ENCODE measurements around the gene RPRD2. TPM values are rescaled to one million over a fixed set of nuclear protein-coding genes. Genes with fewer than 3 reads are reported as not detected.

The RPRD2 gene
- total RNA-seq, 1 experiment from 2014 or later: 26.7 TPM

DNA sequence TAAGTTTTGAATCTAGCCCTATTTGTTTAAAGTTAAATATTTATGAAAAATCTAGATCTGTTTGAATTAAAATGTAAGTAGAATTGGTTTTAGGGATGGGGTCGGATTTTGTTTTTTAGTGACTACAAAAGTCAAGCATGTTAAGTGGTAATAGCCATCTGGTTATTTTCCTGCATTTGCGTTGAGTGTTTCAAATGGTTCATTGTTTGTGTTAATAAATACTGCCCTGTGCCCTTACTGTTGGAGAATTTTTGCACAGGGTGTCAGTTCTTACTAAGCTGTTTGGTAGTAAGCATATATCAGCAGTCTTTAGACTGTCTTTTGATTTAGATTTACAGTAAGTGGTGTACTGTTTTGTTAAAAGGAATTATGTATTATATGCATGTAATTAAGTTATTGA, 77.2 kb downstream of the RPRD2 start:
- POLR2A ChIA-PET: no interaction called here
- no peak overlapping the region for H3K27ac ChIP-seq (ENCODE audit: low read depth, low read length)
- H3K9me3 ChIP-seq (ENCODE audit: control insufficient read depth in 1 of 2, insufficient read depth in 1 of 2, low read depth in 1 of 2, low read length in 2 of 2): no peaks in the 10 kb centered on the region
- no peak overlapping the region for H3K9ac ChIP-seq (ENCODE audit: low read length)
- H3K9me2 ChIP-seq (ENCODE audit: insufficient read depth): no peaks in the 10 kb centered on the region
- H4K20me1 ChIP-seq (ENCODE audit: insufficient read depth): 0 out of 2 replicates have a peak, but pooled peaks cover 4% of the 10 kb centered on the region
- CTCF ChIA-PET: interaction anchor here (0.9 kb wide), 1 partner anchor 91 kb away, joined by 3 read pairs; no protein-coding TSS in a partner anchor
- DNase-seq (ENCODE audit: low read depth, low spot score) (no peak), ATAC-seq (no peak)
- H3K36me3 ChIP-seq (ENCODE audit: control insufficient read depth in 1 of 2, insufficient read depth in 2 of 2, low read length in 2 of 2): peaks cover 8 to 9% of the 10 kb centered on the region in 2 experiments; a peak in 2 of 4 replicates
- H3K79me2 ChIP-seq (ENCODE audit: insufficient read depth, low read length): 0 out of 2 replicates have a peak, but pooled peaks cover 5% of the 10 kb centered on the region
- H3K27me3 ChIP-seq (ENCODE audit: insufficient read depth, low read length): no peaks in the 10 kb centered on the region
- TF ChIP-seq CEBPB (IDR thresholded peaks at IDR 0.05; ENCODE audit: low read depth): no peak
- TF ChIP-seq CBX3 (IDR thresholded peaks at IDR 0.05; ENCODE audit: low read depth): no peak
- TF ChIP-seq SIN3A (IDR thresholded peaks at IDR 0.05; ENCODE audit: low read depth): no peak
- TF ChIP-seq, protein P1, sequence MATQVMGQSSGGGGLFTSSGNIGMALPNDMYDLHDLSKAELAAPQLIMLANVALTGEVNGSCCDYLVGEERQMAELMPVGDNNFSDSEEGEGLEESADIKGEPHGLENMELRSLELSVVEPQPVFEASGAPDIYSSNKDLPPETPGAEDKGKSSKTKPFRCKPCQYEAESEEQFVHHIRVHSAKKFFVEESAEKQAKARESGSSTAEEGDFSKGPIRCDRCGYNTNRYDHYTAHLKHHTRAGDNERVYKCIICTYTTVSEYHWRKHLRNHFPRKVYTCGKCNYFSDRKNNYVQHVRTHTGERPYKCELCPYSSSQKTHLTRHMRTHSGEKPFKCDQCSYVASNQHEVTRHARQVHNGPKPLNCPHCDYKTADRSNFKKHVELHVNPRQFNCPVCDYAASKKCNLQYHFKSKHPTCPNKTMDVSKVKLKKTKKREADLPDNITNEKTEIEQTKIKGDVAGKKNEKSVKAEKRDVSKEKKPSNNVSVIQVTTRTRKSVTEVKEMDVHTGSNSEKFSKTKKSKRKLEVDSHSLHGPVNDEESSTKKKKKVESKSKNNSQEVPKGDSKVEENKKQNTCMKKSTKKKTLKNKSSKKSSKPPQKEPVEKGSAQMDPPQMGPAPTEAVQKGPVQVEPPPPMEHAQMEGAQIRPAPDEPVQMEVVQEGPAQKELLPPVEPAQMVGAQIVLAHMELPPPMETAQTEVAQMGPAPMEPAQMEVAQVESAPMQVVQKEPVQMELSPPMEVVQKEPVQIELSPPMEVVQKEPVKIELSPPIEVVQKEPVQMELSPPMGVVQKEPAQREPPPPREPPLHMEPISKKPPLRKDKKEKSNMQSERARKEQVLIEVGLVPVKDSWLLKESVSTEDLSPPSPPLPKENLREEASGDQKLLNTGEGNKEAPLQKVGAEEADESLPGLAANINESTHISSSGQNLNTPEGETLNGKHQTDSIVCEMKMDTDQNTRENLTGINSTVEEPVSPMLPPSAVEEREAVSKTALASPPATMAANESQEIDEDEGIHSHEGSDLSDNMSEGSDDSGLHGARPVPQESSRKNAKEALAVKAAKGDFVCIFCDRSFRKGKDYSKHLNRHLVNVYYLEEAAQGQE (IDR thresholded peaks at IDR 0.05; ENCODE audit: low read depth): no peak
- TF ChIP-seq, protein P2, sequence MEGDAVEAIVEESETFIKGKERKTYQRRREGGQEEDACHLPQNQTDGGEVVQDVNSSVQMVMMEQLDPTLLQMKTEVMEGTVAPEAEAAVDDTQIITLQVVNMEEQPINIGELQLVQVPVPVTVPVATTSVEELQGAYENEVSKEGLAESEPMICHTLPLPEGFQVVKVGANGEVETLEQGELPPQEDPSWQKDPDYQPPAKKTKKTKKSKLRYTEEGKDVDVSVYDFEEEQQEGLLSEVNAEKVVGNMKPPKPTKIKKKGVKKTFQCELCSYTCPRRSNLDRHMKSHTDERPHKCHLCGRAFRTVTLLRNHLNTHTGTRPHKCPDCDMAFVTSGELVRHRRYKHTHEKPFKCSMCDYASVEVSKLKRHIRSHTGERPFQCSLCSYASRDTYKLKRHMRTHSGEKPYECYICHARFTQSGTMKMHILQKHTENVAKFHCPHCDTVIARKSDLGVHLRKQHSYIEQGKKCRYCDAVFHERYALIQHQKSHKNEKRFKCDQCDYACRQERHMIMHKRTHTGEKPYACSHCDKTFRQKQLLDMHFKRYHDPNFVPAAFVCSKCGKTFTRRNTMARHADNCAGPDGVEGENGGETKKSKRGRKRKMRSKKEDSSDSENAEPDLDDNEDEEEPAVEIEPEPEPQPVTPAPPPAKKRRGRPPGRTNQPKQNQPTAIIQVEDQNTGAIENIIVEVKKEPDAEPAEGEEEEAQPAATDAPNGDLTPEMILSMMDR (IDR thresholded peaks at IDR 0.05 in 2 of 3, conservative IDR thresholded peaks at IDR 0.05 in 1 of 3; ENCODE audit: borderline replicate concordance in 1 of 3, insufficient read depth in 1 of 3, low read depth in 2 of 3, low read length in 2 of 3): no peak
- RAD21 ChIA-PET (ENCODE audit: low non-redundant PET in 1 of 2, low total read pairs in 2 of 2, uncharacterized antibody in 2 of 2, unreplicated experiment in 2 of 2): no interaction called here
- no peak overlapping the region for H3K4me3 ChIP-seq (replicated peaks in 1 of 2; ENCODE audit: low read depth in 1 of 2, low read length in 2 of 2)
- no TSS peak for BruUV-seq (replicated peaks)
- intact Hi-C loops (cut with micrococcal nuclease): no loop called here
- H3K4me2 ChIP-seq (ENCODE audit: low read length): no peak overlapping the region
- no peak overlapping the region for H2AFZ ChIP-seq (ENCODE audit: low read depth, low read length, poor library complexity, severe bottlenecking)
- no peaks in the 10 kb centered on the region for H3K4me1 ChIP-seq (ENCODE audit: control insufficient read depth in 1 of 2, insufficient read depth in 2 of 2, low read length in 2 of 2)
